Right atrium auricular region (tissue), 2 donors: ENCODE measurements around the gene NFKBIB. TPM values are rescaled to one million over a fixed set of nuclear protein-coding genes. Genes with fewer than 3 reads are reported as not detected.

Source experiments
- DNase-seq: peaks from one replicate; pipeline ENCODE4 v3.0.0-alpha.2; 2019; ENCODE audit warnings: low spot score
- H3K27ac ChIP-seq, 2 donors: fragments of 200-600 bp; sonication (generic); 1 replicate in 1 of 2; 2 replicates in 1 of 2; pipeline ENCODE4 v1.5.1; 2016 to 2019
- H3K27me3 ChIP-seq, 2 donors: fragments of 200-600 bp; sonication (generic); one replicate each; pipeline versions ENCODE4 v1.5.1 to v1.6.0; 2017 to 2019
- H3K36me3 ChIP-seq: fragments of 200-600 bp; sonication (generic); one replicate; pipeline ENCODE4 v1.5.1; 2016
- H3K4me1 ChIP-seq, 2 donors: fragments of 200-600 bp; sonication (generic); one replicate each; pipeline versions ENCODE4 v1.5.1 to v1.6.0; 2017 to 2019
- H3K4me3 ChIP-seq, 2 donors: fragments of 200-600 bp; sonication (generic); 1 replicate in 1 of 2; 2 replicates in 1 of 2; pipeline ENCODE4 v1.5.1; 2017 to 2019; ENCODE audit warnings: mild to moderate bottlenecking in 1 of 2, moderate library complexity in 1 of 2
- H3K9me3 ChIP-seq, 2 donors: fragments of 200-600 bp; sonication (generic); one replicate each; pipeline ENCODE4 v1.5.1; 2019
- CTCF ChIP-seq, 2 donors: fragments of 200-600 bp; sonication (generic); IDR thresholded peaks; one replicate each; pipeline ENCODE4 v1.5.1; 2019; ENCODE audit warnings: antibody characterized with exemption in 2 of 2
- total RNA-seq, 2 donors: library from RNA; depleted of rRNA; stranded (reverse); fragments of >200 nt; gene quantifications; one replicate each; pipeline ENCODE4 v1.1.0, GENCODE V29; 2016

The NFKBIB gene
- total RNA-seq, 2 donors from 2014 or later = 13.3 to 29.2 TPM

- Histone ChIP-seq H3K9me3 (no peaks in the 10 kb centered on the region), H3K4me3 (no peak overlapping the region), H3K27ac (no peak overlapping the region), H3K4me1 (peaks cover 0 to under 1% of the 10 kb centered on the region in 2 donors), H3K36me3 (peaks cover 9% of the 10 kb centered on the region), H3K27me3 (no peaks in the 10 kb centered on the region)
- DNase-seq = no peak
- no peak for TF ChIP-seq CTCF (IDR thresholded peaks at IDR 0.05)
Observed at GRCh38 chr19:38924388-38924787, 24.6 kb downstream of the NFKBIB start.

- Histone ChIP-seq H3K4me3 (no peak overlapping the region), H3K9me3 (no peaks in the 10 kb centered on the region), H3K36me3 (peaks cover 19% of the 10 kb centered on the region), H3K4me1 (peaks cover 0 to 28% of the 10 kb centered on the region in 2 donors), H3K27me3 (no peaks in the 10 kb centered on the region), H3K27ac (peak overlapping the region in 1 of 2 donors; percentile 30)
- TF ChIP-seq CTCF (IDR thresholded peaks at IDR 0.05) = no peak
- DNase-seq = no peak
Observed at GRCh38 chr19:38928391-38929001, 28.7 kb downstream of the NFKBIB start.

GRCh38 chr19:38929929-38930775, 30.4 kb downstream of the NFKBIB start, which contains the start of gene SARS2:
Gene SARS2, minus strand, starts transcription at chr19:38930763. Its CDS starts 27 bp downstream, at chr19:38930736.
- Histone ChIP-seq H3K4me1 (peaks cover 0 to 28% of the 10 kb centered on the region in 2 donors), H3K27me3 (no peaks in the 10 kb centered on the region), H3K36me3 (peaks cover 10% of the 10 kb centered on the region), H3K9me3 (no peaks in the 10 kb centered on the region), H3K4me3 (peak within 1 kb of the TSS; percentile 60 to 77), H3K27ac (peak within 1 kb of the TSS; percentile 88 to 91)
- peak; percentile 97 to 99 for TF ChIP-seq CTCF (IDR thresholded peaks at IDR 0.05)
- peak; percentile 95 for DNase-seq

- no peaks in the 10 kb centered on the region for H3K9me3 ChIP-seq
- H3K27me3 ChIP-seq = no peaks in the 10 kb centered on the region
- peaks cover 0 to 28% of the 10 kb centered on the region in 2 donors for H3K4me1 ChIP-seq
- peak within 1 kb of the TSS; percentile 60 to 77 for H3K4me3 ChIP-seq
- H3K36me3 ChIP-seq = peaks cover 10% of the 10 kb centered on the region
- no peak for TF ChIP-seq CTCF (IDR thresholded peaks at IDR 0.05)
- DNase-seq = peak; percentile 99
- H3K27ac ChIP-seq = peak within 1 kb of the TSS; percentile 88 to 91
Observed at GRCh38 chr19:38930776-38931520, 31.2 kb downstream of the NFKBIB start, which contains the start of gene MRPS12. Gene MRPS12, plus strand, starts transcription at chr19:38930944. Its CDS starts 351 bp downstream, at chr19:38931295.

GRCh38 chr19:38931521-38931793, 31.7 kb downstream of the NFKBIB start:
- Histone ChIP-seq H3K27ac (peak overlapping the region in 1 of 2 donors; percentile 91), H3K4me3 (peak overlapping the region; percentile 60 to 77), H3K36me3 (peaks cover 10% of the 10 kb centered on the region), H3K27me3 (no peaks in the 10 kb centered on the region), H3K4me1 (peaks cover 0 to 28% of the 10 kb centered on the region in 2 donors), H3K9me3 (no peaks in the 10 kb centered on the region)
- no peak for DNase-seq
- no peak for TF ChIP-seq CTCF (IDR thresholded peaks at IDR 0.05)
